Activated CD4-positive, alpha-beta T cell treated with anti-CD3 and anti-CD28 coated beads, Interleukin-2, amount 50 U/mL, for 16 hours (primary cell): ENCODE results near the gene CFAP54.

Source experiments
- DNase-seq: peaks from one replicate; pipeline ENCODE4 v3.0.0-alpha.2; 2020

CFAP54 gene

GRCh38 chr12:96773031-96773430 is 283.7 kb downstream of the CFAP54 start:
- DNase-seq = no peak

GRCh38 chr12:96774496-96775256 is 285.3 kb downstream of the CFAP54 start:
- DNase-seq = no peak

- DNase-seq = no peak
These were observed 287.5 kb downstream of the CFAP54 start for GRCh38 chr12:96776908-96777307.

DNA sequence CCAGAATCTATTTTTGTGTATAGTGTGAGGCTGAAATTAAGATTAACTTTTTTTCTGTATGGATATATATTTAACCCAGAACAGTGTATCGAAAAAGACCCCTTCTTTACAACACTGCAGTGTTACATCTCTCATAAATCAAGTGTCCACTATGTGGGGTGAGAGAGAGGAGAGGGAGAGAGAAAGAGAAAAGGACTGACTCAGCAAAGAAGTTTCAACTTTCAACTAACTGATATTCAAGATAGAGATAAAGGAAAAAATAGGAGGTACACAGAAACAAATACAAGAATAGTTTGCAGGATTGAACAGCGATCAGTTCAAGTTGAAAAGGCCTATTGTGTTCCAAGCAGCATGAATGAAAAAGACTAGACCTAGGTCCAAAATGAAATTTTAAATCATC is 291.0 kb downstream of the CFAP54 start:
- no peak for DNase-seq

- no peak for DNase-seq
These were observed 297.4 kb downstream of the CFAP54 start for GRCh38 chr12:96786791-96787190.

DNA sequence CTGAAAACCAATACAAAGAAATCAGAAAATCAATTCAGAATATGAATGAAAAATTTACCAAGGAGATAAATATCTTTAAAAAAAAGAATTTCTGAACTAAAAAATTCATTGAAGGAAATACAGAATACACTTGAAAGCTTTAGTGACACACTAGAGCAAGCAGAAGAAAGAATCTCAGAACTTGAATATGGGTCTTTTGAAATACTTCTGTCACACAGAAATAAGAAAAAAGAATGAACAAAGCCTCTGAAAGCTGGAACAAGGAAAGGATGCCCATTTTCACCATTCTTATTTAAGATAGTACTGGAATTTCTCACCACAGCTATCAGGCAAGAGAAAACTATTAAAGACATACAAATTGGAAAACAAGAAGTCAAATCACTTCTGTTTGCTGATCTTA is 314.6 kb downstream of the CFAP54 start:
- no peak for DNase-seq

- no peak for DNase-seq
These were observed 316.9 kb downstream of the CFAP54 start for GRCh38 chr12:96806272-96806671.

DNA sequence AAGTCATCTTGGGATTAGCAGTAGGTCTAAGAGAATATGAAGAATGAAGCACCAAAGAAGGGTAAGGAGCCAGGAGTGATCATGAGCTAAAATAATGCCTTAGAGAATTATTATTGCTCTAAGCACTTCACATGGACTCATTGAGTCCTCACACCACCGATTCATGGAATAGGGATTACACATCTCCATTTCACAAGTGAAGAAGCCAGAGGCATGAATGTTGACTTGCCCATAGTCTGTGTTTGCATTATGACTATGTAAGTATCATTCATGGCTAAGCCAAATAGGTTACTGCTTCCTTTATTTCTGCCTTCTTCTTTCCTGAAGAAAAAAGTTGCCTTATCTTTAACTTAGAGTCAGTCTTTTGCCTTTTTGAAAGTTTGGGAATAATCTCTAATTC is 318.4 kb downstream of the CFAP54 start:
- no peak for DNase-seq

GRCh38 chr12:96808587-96808986 is 319.2 kb downstream of the CFAP54 start:
- DNase-seq = no peak

DNA sequence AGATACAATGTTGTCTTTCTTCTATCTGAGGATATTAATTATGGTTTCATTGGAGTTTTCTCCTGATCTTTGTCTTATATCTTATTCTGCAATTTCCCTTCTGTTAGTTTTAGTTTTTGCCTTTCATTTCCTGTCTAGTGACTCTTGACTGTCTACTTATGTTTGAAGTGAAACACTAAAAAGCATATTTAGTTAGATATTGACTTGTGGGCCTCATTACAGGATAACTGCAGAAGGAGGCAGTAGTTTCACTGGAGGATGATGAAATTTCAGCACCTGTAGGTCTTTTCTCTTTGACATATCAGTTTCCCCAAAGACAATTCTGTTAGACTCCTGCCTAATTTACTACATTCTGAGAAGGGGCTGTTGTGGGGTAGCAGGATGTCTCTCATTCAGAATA is 320.1 kb downstream of the CFAP54 start:
- DNase-seq = no peak

DNA sequence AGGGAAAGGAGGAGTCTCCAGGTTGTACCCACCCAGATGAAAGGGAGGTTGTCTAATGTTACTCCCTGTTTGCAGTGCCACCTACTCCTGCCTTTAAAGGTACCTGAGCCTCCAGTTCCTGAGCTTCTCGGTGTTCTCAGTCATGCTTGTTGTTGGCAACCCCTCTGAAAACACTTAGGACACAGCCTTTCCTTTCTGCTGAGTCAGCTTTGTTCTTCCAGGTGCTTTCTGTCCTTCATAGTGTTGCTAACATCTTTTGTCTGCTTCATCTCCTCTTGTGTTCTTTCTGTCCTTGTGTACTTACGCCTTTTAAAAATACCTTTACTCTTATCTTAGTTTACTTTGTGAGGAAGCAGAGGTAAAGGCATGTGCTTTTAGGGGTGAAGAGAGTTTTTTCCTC is 320.7 kb downstream of the CFAP54 start:
- DNase-seq = no peak

GRCh38 chr12:96810477-96810876 is 321.1 kb downstream of the CFAP54 start:
- no peak for DNase-seq

GRCh38 chr12:96811083-96811482 is 321.7 kb downstream of the CFAP54 start:
- DNase-seq = no peak

DNA sequence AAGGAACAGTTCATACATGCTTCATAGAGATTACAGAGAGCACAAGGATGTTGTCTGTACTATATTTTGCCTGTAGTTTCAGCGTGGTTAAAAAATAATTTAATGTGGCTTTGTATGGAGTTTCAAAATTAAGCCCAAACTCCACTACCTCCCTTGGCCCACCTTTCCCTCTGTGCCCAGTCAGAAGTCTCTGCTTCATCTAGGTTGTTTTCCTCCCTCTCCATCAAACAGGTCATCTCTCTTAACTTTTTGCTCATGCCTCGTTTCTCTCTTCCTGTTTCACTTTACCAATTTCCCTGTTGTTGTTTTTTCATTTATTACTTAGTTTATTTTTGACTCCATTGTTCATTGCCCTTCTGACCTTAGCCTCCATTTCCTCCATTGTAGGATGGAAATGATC is 322.8 kb downstream of the CFAP54 start:
- DNase-seq = no peak

GRCh38 chr12:96814200-96814599 is 324.8 kb downstream of the CFAP54 start:
- no peak for DNase-seq

- DNase-seq = no peak
These were observed 332.2 kb downstream of the CFAP54 start for GRCh38 chr12:96821592-96821991.

DNA sequence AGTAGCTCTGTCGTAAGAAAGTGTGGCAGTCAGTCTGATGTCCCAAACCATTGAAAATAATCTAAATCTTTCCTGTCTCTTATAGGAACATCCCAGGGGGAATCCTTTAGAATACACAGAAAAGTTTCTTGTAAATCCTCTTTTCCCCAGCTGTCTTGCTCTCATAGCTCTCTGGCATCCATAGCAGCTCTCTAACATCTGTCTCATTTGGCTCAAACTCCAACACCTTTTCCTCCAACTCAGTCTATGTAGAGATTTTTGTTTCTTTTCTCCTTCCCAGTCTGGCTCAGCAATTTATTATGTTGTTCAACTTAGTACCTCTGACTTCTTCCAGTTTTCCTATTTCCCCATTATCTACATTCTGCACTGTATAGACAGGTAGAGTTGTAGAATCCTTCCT is 333.3 kb downstream of the CFAP54 start:
- DNase-seq = no peak

DNA sequence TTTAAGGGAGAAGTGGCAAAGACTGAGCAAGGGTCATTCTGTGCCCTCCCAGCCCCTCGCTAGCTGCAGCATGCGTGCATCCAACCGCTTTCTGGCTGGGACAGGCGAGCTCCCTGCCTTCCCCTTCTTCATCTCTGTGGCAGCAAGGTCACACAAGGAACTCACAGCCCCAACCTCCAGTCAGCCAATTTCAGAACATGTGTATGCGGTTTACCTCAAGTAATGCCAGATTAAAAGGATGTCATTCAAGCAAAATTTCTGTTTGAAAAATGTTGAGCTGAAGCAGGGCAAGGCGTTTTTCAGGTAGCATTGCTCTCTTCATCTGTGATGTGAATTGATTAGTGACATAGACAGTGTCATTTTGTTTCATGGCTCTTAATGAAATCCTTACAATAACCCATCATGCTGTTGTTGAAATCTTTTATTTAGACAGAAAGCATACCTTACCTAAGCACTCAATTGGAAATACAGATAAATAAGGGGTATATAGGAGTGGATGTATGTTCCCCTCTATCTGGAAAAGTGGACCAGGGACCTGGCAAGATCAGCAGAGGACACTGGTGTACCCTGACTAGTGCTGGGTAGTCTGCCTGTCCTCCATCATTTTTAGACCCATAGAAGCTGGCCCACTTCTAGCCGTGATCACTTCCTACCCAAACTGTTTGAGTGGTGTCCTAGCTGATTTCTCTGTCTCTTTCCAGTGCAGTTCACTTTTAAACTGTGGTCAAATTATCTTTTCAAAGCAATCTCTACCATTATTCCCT is 334.9 kb downstream of the CFAP54 start:
- DNase-seq = no peak

DNA sequence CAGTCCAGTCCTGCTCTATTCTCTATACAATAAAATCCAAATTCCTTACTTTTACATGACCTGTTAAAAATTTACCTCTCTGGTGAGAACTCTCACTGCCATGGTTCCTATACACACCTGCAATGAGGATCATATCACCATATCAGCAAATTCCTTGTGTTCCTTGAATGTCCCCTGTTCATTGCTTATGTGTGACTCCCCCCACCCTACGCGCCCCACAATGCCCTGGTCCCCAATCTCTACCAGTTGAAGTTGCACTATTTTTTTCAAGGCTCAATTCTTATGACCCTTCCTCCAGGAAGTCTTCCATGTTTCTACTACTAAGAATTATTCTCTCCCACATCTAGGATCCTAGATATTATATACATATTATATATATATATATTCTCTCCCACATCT is 335.5 kb downstream of the CFAP54 start:
- DNase-seq = no peak

GRCh38 chr12:96828169-96828789 is 338.9 kb downstream of the CFAP54 start:
- DNase-seq = peak; percentile 12

DNA sequence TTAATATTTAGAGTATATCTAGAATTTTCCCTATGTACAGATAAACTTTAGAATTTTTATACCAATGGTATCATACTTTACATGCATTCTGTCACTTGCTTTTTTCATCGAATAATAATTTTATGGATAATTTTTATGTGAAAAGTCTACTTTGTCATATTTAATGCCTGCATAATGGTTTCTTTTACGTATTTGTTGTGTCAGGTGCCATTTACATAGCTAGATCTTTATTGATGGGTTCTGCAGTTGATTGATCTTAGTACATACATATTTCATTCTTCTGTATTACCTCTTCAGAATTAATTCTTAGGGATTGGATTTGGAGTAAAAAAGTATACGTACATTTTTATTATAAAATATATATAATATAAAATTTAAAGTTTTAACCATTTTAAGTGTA is 340.0 kb downstream of the CFAP54 start:
- DNase-seq = no peak

- no peak for DNase-seq
These were observed 342.0 kb downstream of the CFAP54 start for GRCh38 chr12:96831346-96831745.

DNA sequence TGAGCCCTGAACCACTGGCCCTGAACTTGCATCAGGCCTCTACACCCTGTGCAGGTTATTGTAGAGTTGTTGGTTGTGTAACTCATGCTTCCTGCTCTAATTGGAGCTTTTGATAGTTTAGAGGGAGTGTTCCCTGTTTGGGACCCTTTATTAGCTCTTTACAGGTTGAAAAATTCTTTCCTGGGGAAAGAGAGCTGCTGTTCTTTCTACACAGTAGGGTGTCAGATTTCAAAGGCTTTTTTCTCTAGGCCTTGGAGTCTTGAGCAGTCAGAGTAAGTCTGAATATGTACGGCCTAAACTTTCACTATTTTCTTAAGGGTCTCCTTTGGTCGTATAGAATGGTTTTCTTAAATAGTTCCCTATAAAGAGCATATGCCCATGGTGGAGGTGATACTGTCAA is 356.9 kb downstream of the CFAP54 start:
- no peak for DNase-seq

DNA sequence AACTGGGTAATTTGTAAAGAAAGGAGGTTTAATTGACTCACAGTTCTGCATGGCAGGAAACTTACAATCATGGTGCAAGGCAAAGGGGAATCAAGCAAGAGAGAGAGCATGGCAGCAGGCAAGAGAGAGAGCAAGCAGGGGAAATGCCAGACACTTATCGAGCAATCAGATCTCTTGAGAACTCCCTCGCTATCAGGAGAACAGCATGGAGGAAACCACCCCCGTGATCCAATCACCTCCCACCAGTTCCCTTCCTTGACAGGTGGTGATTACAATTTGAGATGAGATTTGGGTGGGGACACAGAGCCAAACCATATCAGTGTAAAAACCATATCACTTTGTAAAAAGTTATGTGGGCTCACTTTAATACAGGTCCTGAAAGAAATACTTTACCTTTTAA is 361.3 kb downstream of the CFAP54 start:
- no peak for DNase-seq
